ENCODE data around the gene FLYWCH1. TPM values are rescaled to one million over a fixed set of nuclear protein-coding genes. Genes with fewer than 3 reads are reported as not detected.

FLYWCH1 gene
- total and polyA plus RNA-seq, 2 donors (not counting 1 experiment from before 2014, with no cell fraction given): 12.0 to 58.5 TPM

- no peak for TF ChIP-seq CTCF (conservative IDR thresholded peaks at IDR 0.05 in 1 of 2, IDR thresholded peaks at IDR 0.05 in 1 of 2; ENCODE audit: low read depth in 1 of 2, low read length in 2 of 2)
- TF ChIP-seq EZH2 (IDR thresholded peaks at IDR 0.05; ENCODE audit: low read length, missing control alignments): no peak
- Histone ChIP-seq H3K36me3 (ENCODE audit: control insufficient read depth, insufficient read depth, low read length) (peaks cover 28% of the 10 kb centered on the region), H3K27ac (ENCODE audit: insufficient read depth, low read length) (no peak overlapping the region), H3K4me3 (replicated peaks in 1 of 4; ENCODE audit: control extremely low read depth in 1 of 4, insufficient read depth in 1 of 4, low read depth in 3 of 4, low read length in 4 of 4) (no peak overlapping the region), H3K9me3 (ENCODE audit: control insufficient read depth, insufficient read depth, low read depth, low read length) (no peaks in the 10 kb centered on the region), H4K20me1 (ENCODE audit: control insufficient read depth, extremely low read depth, insufficient read depth, low read length) (no peaks in the 10 kb centered on the region), H3K4me1 (ENCODE audit: control insufficient read depth, extremely low read depth, insufficient read depth, low read length) (no peaks in the 10 kb centered on the region), H3K4me2 (ENCODE audit: extremely low read depth, insufficient read depth, low read length) (no peak overlapping the region), H3K27me3 (ENCODE audit: control insufficient read depth, insufficient read depth, low read length) (no peaks in the 10 kb centered on the region), H3K79me2 (ENCODE audit: control insufficient read depth, insufficient read depth, low read length) (no peaks in the 10 kb centered on the region), H2AFZ (ENCODE audit: low read length) (no peak overlapping the region), H3K9ac (ENCODE audit: insufficient read depth, low read length) (no peak overlapping the region)
- no peak for DNase-seq (ENCODE audit: low read depth in 2 of 2)
Measured at GRCh38 chr16:2936436-2937011, 24.8 kb downstream of the FLYWCH1 start.

GRCh38 chr16:2937170-2937569, 25.4 kb downstream of the FLYWCH1 start:
- H3K4me1 ChIP-seq (ENCODE audit: control insufficient read depth, extremely low read depth, insufficient read depth, low read length): no peaks in the 10 kb centered on the region
- H3K27ac ChIP-seq (ENCODE audit: insufficient read depth, low read length): no peak overlapping the region
- no peaks in the 10 kb centered on the region for H4K20me1 ChIP-seq (ENCODE audit: control insufficient read depth, extremely low read depth, insufficient read depth, low read length)
- H3K27me3 ChIP-seq (ENCODE audit: control insufficient read depth, insufficient read depth, low read length): no peaks in the 10 kb centered on the region
- no peak overlapping the region for H3K4me2 ChIP-seq (ENCODE audit: extremely low read depth, insufficient read depth, low read length)
- TF ChIP-seq CTCF (conservative IDR thresholded peaks at IDR 0.05 in 1 of 2, IDR thresholded peaks at IDR 0.05 in 1 of 2; ENCODE audit: low read depth in 1 of 2, low read length in 2 of 2): no peak
- no peak for TF ChIP-seq EZH2 (IDR thresholded peaks at IDR 0.05; ENCODE audit: low read length, missing control alignments)
- H3K9ac ChIP-seq (ENCODE audit: insufficient read depth, low read length): no peak overlapping the region
- H3K36me3 ChIP-seq (ENCODE audit: control insufficient read depth, insufficient read depth, low read length): peaks cover 29% of the 10 kb centered on the region
- DNase-seq (ENCODE audit: low read depth in 2 of 2): no peak
- no peak overlapping the region for H2AFZ ChIP-seq (ENCODE audit: low read length)
- no peaks in the 10 kb centered on the region for H3K9me3 ChIP-seq (ENCODE audit: control insufficient read depth, insufficient read depth, low read depth, low read length)
- no peak overlapping the region for H3K4me3 ChIP-seq (replicated peaks in 1 of 4; ENCODE audit: control extremely low read depth in 1 of 4, insufficient read depth in 1 of 4, low read depth in 3 of 4, low read length in 4 of 4)
- H3K79me2 ChIP-seq (ENCODE audit: control insufficient read depth, insufficient read depth, low read length): no peaks in the 10 kb centered on the region

- Histone ChIP-seq H3K36me3 (ENCODE audit: control insufficient read depth, insufficient read depth, low read length) (peaks cover 31% of the 10 kb centered on the region), H4K20me1 (ENCODE audit: control insufficient read depth, extremely low read depth, insufficient read depth, low read length) (no peaks in the 10 kb centered on the region)
- DNase-seq (ENCODE audit: low read depth in 2 of 2): no peak
Measured at GRCh38 chr16:2938206-2938605, 26.5 kb downstream of the FLYWCH1 start.

More at GRCh38 chr16:2938206-2938605, 26.5 kb downstream of the FLYWCH1 start:
- Histone ChIP-seq H3K4me3 (replicated peaks in 1 of 4; ENCODE audit: control extremely low read depth in 1 of 4, insufficient read depth in 1 of 4, low read depth in 3 of 4, low read length in 4 of 4) (no peak overlapping the region), H3K4me1 (ENCODE audit: control insufficient read depth, extremely low read depth, insufficient read depth, low read length) (no peaks in the 10 kb centered on the region), H3K9ac (ENCODE audit: insufficient read depth, low read length) (no peak overlapping the region), H3K9me3 (ENCODE audit: control insufficient read depth, insufficient read depth, low read depth, low read length) (no peaks in the 10 kb centered on the region), H3K27me3 (ENCODE audit: control insufficient read depth, insufficient read depth, low read length) (no peaks in the 10 kb centered on the region), H3K79me2 (ENCODE audit: control insufficient read depth, insufficient read depth, low read length) (no peaks in the 10 kb centered on the region), H2AFZ (ENCODE audit: low read length) (no peak overlapping the region), H3K27ac (ENCODE audit: insufficient read depth, low read length) (no peak overlapping the region), H3K4me2 (ENCODE audit: extremely low read depth, insufficient read depth, low read length) (no peak overlapping the region)
- no peak for TF ChIP-seq CTCF (conservative IDR thresholded peaks at IDR 0.05 in 1 of 2, IDR thresholded peaks at IDR 0.05 in 1 of 2; ENCODE audit: low read depth in 1 of 2, low read length in 2 of 2)
- no peak for TF ChIP-seq EZH2 (IDR thresholded peaks at IDR 0.05; ENCODE audit: low read length, missing control alignments)

Measured in fibroblast of lung (primary cell).